Type B pancreatic cell (in vitro differentiated cells): Measurements from ENCODE around the gene RPS25. TPM values are rescaled to one million over a fixed set of nuclear protein-coding genes. Genes with fewer than 3 reads are reported as not detected.
"Not testable (repeated sequence)": the region's sequence is repeated elsewhere in the genome, so short reads cannot be mapped to it uniquely, and the experiment has no call there.

ENCODE experiments used
- DNase-seq: peaks from one replicate; pipeline ENCODE4 v3.0.0; 2021; ENCODE audit warnings: mixed read lengths; ENCODE audit not compliant: unreplicated experiment; ENCODE audit errors: extremely low spot score
- H3K27ac Mint-ChIP-seq: 2 replicates; pipeline ENCODE4 v1.8.0; 2021; ENCODE audit warnings: mild to moderate bottlenecking, mixed read lengths
- H3K27me3 Mint-ChIP-seq: 2 replicates; pipeline ENCODE4 v1.8.0; 2021; ENCODE audit warnings: mixed read lengths
- H3K36me3 Mint-ChIP-seq: 2 replicates; pipeline ENCODE4 v1.8.0; 2021; ENCODE audit warnings: mixed read lengths
- H3K4me1 Mint-ChIP-seq: one replicate; pipeline ENCODE4 v1.8.0; 2021; ENCODE audit warnings: mixed read lengths; ENCODE audit not compliant: unreplicated experiment
- H3K4me3 Mint-ChIP-seq: 2 replicates; pipeline ENCODE4 v1.8.0; 2021; ENCODE audit warnings: mild to moderate bottlenecking, mixed read lengths
- H3K9me3 Mint-ChIP-seq: 2 replicates; pipeline ENCODE4 v1.8.0; 2021; ENCODE audit warnings: mixed read lengths
- long read RNA-seq: library from polyadenylated mRNA; unstranded; transcript quantifications from one replicate; pipeline ENCODE4 v2.0.0, GENCODE V29; 2020
- total RNA-seq: library from RNA; stranded (reverse); gene quantifications from 2 replicates; pipeline ENCODE4 v1.2.1, GENCODE V29; 2021; ENCODE audit warnings: low replicate concordance
- TF ChIP-seq, protein P1 (sequence below): fragments of 200-600 bp; sonication (generic); conservative IDR thresholded peaks from 2 replicates; pipeline ENCODE4 v1.5.0; 2021; ENCODE audit warnings: antibody characterized with exemption, mild to moderate bottlenecking

The RPS25 gene
- 1,257 and 1,262 TPM in 2 replicates for total RNA-seq
- long read RNA-seq, transcript RPS25-204 (3 exons, 1,462 nt), result minor isoform, 11 of 450 reads
- long read RNA-seq, transcript RPS25-202 (5 exons, 835 nt), result major isoform, 409 of 450 reads
- long read RNA-seq, partial matches to known transcripts, result 6 of 450 reads
- long read RNA-seq, other reads (novel, unspliced or antisense), result 21 of 450 reads

DNA sequence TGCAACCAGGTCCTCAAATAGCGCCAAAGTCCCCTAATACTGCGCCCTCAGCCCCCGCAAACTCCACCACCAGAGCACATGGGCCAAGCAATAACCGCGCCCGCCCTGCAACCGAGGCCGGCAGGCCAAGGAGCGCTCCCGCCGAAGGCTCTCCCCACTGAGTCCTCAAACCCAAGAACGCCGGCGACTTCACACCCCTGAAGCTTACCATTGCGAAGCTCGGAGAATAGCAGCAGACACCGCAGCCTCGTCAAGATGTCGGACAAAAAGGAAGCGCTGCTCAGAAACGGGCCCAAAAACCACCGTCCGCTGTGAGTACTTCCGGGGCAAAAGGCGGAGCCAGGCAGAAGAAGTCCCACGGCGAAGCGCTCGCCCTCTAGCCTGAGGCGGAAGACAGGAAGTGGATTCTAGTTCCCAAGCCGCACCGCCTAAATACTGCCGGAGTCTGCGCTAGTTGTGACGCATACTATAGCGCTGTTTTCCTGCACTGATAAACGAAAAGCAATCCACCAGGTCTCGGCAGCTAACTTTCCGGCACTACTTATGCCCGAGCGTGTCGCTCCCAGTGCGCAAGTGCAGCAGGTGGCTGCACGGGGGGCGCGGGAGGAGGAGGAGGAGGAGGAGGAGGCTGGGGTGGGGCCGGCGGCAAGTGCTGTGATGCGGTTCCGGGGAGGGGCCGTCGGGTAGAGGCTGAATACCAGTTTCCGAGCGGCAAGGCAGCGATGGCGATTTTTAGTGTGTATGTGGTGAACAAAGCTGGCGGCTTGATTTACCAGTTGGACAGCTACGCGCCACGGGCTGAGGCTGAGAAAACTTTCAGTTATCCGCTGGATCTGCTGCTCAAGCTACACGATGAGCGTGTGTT lies at the start of gene RPS25, which contains the start of gene TRAPPC4:
TSS of gene RPS25 (minus strand) at position 270 of the 865 bp plus-strand sequence. CDS start at position 211, 59 bp downstream.
TSS of gene TRAPPC4 (plus strand) at position 693 of the 865 bp plus-strand sequence. CDS start at position 723, 30 bp downstream.
- H3K9me3 Mint-ChIP-seq, result no peaks in the 10 kb centered on the region
- H3K36me3 Mint-ChIP-seq, result peaks cover 31% of the 10 kb centered on the region

DNA sequence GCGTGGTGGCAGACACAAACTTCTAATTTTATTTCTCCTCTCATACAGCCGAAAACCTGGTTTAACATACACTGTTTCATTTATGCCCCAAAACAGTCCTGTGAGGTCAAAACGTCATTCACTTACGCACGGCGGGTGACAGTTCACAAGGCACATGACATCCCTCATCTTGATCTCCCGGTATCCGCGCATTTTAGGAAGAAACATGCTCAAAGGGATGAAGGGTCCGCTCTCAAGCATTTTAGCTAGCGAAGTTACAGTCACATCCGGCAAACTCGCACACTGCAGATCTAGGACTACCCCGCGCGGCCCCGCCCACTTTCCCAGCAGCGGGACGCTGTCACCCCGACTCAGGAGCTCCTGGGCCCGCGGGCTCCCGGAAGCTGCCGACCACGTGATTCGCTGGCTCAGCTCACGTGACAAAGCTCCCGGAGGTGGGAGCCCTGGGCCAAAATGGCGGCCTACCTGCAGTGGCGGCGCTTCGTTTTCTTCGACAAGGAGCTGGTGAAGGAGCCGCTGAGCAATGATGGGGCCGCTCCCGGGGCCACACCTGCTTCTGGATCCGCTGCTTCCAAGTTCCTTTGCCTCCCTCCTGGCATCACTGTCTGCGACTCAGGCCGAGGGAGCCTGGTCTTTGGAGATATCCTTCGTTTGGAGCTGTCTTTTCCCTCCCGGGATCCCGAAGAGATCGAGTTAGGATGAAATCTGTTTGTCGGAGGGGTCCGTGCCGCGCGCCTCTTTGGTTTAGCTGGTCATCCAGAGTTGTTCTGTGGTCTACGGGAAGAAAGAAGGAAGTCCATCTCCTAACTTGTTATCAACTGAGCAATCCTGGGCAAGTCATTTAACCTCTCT lies 49.5 kb upstream of the RPS25 start, which contains the start of gene VPS11:
TSS of gene VPS11 (plus strand) at position 448 of the 852 bp plus-strand sequence. CDS start at position 454, 6 bp downstream.
- Mint-ChIP-seq H3K36me3 (peaks cover 8% of the 10 kb centered on the region), H3K27me3 (no peaks in the 10 kb centered on the region), H3K4me1 (peaks cover 9% of the 10 kb centered on the region), H3K4me3 (peak within 1 kb of the TSS; percentile 97), H3K27ac (peak within 1 kb of the TSS; percentile 92), H3K9me3 (no peaks in the 10 kb centered on the region)
- peak; percentile 97 for DNase-seq
- TF ChIP-seq, protein P1, sequence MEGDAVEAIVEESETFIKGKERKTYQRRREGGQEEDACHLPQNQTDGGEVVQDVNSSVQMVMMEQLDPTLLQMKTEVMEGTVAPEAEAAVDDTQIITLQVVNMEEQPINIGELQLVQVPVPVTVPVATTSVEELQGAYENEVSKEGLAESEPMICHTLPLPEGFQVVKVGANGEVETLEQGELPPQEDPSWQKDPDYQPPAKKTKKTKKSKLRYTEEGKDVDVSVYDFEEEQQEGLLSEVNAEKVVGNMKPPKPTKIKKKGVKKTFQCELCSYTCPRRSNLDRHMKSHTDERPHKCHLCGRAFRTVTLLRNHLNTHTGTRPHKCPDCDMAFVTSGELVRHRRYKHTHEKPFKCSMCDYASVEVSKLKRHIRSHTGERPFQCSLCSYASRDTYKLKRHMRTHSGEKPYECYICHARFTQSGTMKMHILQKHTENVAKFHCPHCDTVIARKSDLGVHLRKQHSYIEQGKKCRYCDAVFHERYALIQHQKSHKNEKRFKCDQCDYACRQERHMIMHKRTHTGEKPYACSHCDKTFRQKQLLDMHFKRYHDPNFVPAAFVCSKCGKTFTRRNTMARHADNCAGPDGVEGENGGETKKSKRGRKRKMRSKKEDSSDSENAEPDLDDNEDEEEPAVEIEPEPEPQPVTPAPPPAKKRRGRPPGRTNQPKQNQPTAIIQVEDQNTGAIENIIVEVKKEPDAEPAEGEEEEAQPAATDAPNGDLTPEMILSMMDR, result no peak

More for the DNA sequence above, at the start of gene RPS25, which contains the start of gene TRAPPC4:
- peak within 1 kb of the TSS; percentile 99 for H3K27ac Mint-ChIP-seq
- H3K4me3 Mint-ChIP-seq, result peak within 1 kb of the TSS; percentile 100
- no peaks in the 10 kb centered on the region for H3K27me3 Mint-ChIP-seq
- DNase-seq, result peak; percentile 93
- peaks cover 17% of the 10 kb centered on the region for H3K4me1 Mint-ChIP-seq
- TF ChIP-seq, protein P1, result no peak

DNA sequence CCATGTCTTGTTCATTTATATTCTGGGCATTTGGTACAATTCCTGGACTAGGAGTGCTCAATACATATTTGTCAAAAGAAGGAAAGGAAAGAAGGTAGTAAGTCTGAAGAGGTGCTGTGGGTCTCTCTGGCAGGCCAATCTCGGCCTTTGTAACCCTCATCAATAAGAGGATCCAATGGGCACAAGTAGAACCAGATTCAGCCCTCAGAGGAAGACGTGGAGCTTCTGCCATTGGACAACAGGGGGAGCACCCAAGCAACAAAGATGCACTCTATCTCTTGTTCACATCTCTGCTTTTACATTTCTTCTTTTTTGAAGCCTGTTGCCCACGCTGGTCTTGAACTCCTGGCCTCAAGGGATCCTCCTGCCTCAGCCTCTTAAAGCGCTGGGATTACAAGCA lies 47.2 kb upstream of the RPS25 start:
- TF ChIP-seq, protein P1, result peak; percentile 62
- no peak overlapping the region for H3K27ac Mint-ChIP-seq
- no peak for DNase-seq
- H3K9me3 Mint-ChIP-seq, result no peaks in the 10 kb centered on the region
- H3K36me3 Mint-ChIP-seq, result peaks cover 8% of the 10 kb centered on the region
- H3K4me1 Mint-ChIP-seq, result peaks cover 9% of the 10 kb centered on the region
- peak overlapping the region; percentile 59 for H3K4me3 Mint-ChIP-seq
- H3K27me3 Mint-ChIP-seq, result no peaks in the 10 kb centered on the region

DNA sequence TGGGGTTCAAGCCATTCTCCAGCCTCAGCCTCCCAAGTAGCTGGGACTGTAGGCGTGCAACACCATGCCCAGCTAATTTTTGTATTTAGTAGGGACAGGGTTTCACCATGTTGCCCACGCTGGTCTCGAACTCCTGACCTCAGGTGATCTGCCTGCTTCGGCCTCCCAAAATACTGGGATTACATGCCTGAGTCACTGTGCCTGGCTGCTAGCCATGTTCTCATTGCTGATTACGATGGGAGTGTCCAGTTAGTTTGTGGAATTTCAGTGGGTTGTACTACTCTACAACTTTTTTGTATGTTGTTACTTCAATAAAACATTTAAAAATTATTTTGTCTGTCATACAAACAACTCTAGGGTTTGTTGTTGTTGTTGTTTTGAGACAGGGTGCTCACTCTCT lies 44.6 kb upstream of the RPS25 start:
- no peaks in the 10 kb centered on the region for H3K9me3 Mint-ChIP-seq
- no peaks in the 10 kb centered on the region for H3K27me3 Mint-ChIP-seq
- H3K36me3 Mint-ChIP-seq, result no peaks in the 10 kb centered on the region
- H3K4me1 Mint-ChIP-seq, result peaks cover 13% of the 10 kb centered on the region
- no peak for DNase-seq
- H3K4me3 Mint-ChIP-seq, result no peak overlapping the region
- TF ChIP-seq, protein P1, result no peak
- H3K27ac Mint-ChIP-seq, result no peak overlapping the region

DNA sequence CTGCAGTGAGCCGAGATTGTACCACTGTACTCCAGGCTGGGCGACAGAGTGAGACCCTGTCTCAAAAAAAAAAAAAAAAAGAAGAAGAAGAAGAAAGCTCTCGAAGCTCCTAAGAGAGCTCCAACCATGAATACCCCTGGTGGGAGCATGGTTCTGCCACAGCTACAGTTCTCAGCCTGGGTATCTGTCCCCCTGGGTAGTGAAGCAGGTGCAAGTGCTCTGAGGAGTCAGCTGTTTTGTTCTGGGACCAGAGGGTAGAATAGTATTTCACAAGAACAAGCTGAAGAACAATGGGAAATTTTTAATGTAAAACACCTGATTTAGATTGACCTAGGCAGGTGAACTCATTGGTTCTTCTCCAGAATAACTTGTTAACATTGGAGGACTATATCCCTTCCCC lies 43.1 kb upstream of the RPS25 start:
- Mint-ChIP-seq H3K27me3 (no peaks in the 10 kb centered on the region), H3K9me3 (no peaks in the 10 kb centered on the region), H3K27ac (no peak overlapping the region), H3K4me1 (peaks cover 4% of the 10 kb centered on the region), H3K36me3 (no peaks in the 10 kb centered on the region), H3K4me3 (no peak overlapping the region)
- TF ChIP-seq, protein P1, result no peak
- DNase-seq, result no peak

DNA sequence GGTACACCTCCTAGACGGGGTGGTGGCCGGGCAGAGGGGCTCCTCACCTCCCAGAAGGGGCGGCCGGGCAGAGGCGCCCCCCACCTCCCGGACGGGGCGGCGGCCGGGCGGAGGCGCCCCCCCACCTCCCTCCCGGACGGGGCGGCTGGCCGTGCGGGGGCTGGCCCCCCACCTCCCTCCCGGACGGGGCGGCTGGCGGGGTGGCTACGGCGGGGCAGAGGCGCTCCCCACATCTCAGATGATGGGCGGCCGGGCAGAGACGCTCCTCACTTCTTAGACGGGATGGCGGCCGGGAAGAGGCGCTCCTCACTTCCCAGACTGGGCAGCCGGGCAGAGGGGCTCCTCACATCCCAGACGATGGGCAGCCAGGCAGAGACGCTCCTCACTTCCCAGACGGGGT lies 41.0 kb upstream of the RPS25 start:
- H3K27ac Mint-ChIP-seq, DNase-seq, H3K27me3 Mint-ChIP-seq, H3K36me3 Mint-ChIP-seq, H3K9me3 Mint-ChIP-seq, H3K4me3 Mint-ChIP-seq: not testable (repeated sequence)
- peaks cover 11% of the 10 kb centered on the region for H3K4me1 Mint-ChIP-seq
